Panc1 (cell line): ENCODE data around the gene ATRN. TPM values are rescaled to one million over a fixed set of nuclear protein-coding genes. Genes with fewer than 3 reads are reported as not detected.

Source experiments
- ATAC-seq: fragments of 200-7000 bp; cut with Tn5 transposase; 2 replicates; pipeline ENCODE4 v1.9.1; 2020; ENCODE audit warnings: mild to moderate bottlenecking, moderate library complexity
- BruUV-seq: library from RNA; stranded (reverse); fragments of 400-500 nt; replicated peaks from 2 replicates; lab custom pipeline; 2021; lab: Mats Ljungman, UMichigan
- CTCF ChIA-PET: fragments of 300-600 bp; sonication (Branson Sonifier 250); formaldehyde crosslinking; loops from one replicate; lab custom pipeline; 2022; ENCODE audit warnings: antibody characterized with exemption; lab: Charles Lee
- POLR2A ChIA-PET: fragments of 300-600 bp; sonication (Branson Sonifier 250); formaldehyde crosslinking; loops from one replicate; lab custom pipeline; 2022; ENCODE audit warnings: antibody characterized with exemption; lab: Charles Lee
- DNase-seq: peaks from one replicate; pipeline ENCODE4 v3.0.0-alpha.2; 2010; ENCODE audit warnings: low read depth, low spot score
- H3K27ac ChIP-seq: 2 replicates; pipeline ENCODE4 v1.5.1; 2011; ENCODE audit warnings: mild to moderate bottlenecking, low read length, inconsistent platforms
- H3K27me3 ChIP-seq: fragments of 200-500 bp; sonication (Bioruptor generic); 2 replicates; pipeline ENCODE4 v1.6.0; 2014; ENCODE audit warnings: low read length, inconsistent platforms; ENCODE audit not compliant: control insufficient read depth, insufficient read depth
- H3K36me3 ChIP-seq: fragments of 200-500 bp; sonication (Bioruptor generic); 2 replicates; pipeline ENCODE4 v1.5.1; 2014; ENCODE audit warnings: inconsistent platforms, mild to moderate bottlenecking, low read length, moderate library complexity; ENCODE audit not compliant: control insufficient read depth, insufficient read depth
- H3K4me1 ChIP-seq: 2 replicates; pipeline ENCODE4 v1.5.1; 2011; ENCODE audit warnings: inconsistent platforms, mild to moderate bottlenecking, low read length, moderate library complexity; ENCODE audit not compliant: control insufficient read depth, insufficient read depth
- H3K4me3 ChIP-seq, 2 experiments: 2 replicates each; pipeline ENCODE4 v1.5.1; 2011 to 2012; ENCODE audit warnings: low read depth in 2 of 2, low read length in 2 of 2, mild to moderate bottlenecking in 2 of 2, inconsistent platforms in 1 of 2, moderate library complexity in 1 of 2
- H3K9me3 ChIP-seq: fragments of 200-500 bp; sonication (Bioruptor generic); 2 replicates; pipeline ENCODE4 v1.5.1; 2014; ENCODE audit warnings: low read depth, mild to moderate bottlenecking, inconsistent platforms, low read length, moderate library complexity; ENCODE audit not compliant: control insufficient read depth, insufficient read depth
- CTCF ChIP-seq: fragments of 450-650 bp; IDR thresholded peaks from 2 replicates; pipeline ENCODE4 v1.5.1; 2017; ENCODE audit warnings: mild to moderate bottlenecking
- POLR2AphosphoS5 ChIP-seq: IDR thresholded peaks from 2 replicates; pipeline ENCODE4 v1.6.1; 2012; ENCODE audit warnings: mild to moderate bottlenecking, low read depth, low read length, moderate library complexity
- REST ChIP-seq, 2 experiments: IDR thresholded peaks; 2 replicates each; pipeline ENCODE4 v1.6.1; 2011 to 2012; ENCODE audit warnings: low read depth in 2 of 2, control low read depth in 1 of 2, low read length in 1 of 2, mild to moderate bottlenecking in 1 of 2, moderate library complexity in 1 of 2; ENCODE audit not compliant: insufficient read depth in 1 of 2
- SIN3A ChIP-seq: IDR thresholded peaks from 2 replicates; pipeline ENCODE4 v1.6.1; 2012; ENCODE audit warnings: low read depth, mild to moderate bottlenecking, low read length, moderate library complexity, borderline replicate concordance; ENCODE audit not compliant: insufficient read depth
- TCF7L2 ChIP-seq: IDR thresholded peaks from 2 replicates; pipeline ENCODE4 v1.6.1; 2011; ENCODE audit warnings: mild to moderate bottlenecking, low read depth, low read length, inconsistent platforms
- in situ Hi-C: cut with HindIII; loops from 2 replicates; pipeline ENCODE4 v1.10.0; 2016; ENCODE audit warnings: low sequenced_read_pairs, low pct_unique_long_range_greater_than_20kb
- intact Hi-C: fragments of 100-400 bp; cut with micrococcal nuclease; formaldehyde crosslinking; loops from one replicate; pipeline ENCODE4 v1.10.0; 2022; ENCODE audit not compliant: unreplicated experiment
- total RNA-seq: library from RNA; stranded (reverse); gene quantifications from one replicate; pipeline ENCODE4 v1.2.1, GENCODE V29; 2021; ENCODE audit not compliant: unreplicated experiment

Gene ATRN
- total RNA-seq, 1 experiment from 2014 or later: 33.8 TPM

DNA sequence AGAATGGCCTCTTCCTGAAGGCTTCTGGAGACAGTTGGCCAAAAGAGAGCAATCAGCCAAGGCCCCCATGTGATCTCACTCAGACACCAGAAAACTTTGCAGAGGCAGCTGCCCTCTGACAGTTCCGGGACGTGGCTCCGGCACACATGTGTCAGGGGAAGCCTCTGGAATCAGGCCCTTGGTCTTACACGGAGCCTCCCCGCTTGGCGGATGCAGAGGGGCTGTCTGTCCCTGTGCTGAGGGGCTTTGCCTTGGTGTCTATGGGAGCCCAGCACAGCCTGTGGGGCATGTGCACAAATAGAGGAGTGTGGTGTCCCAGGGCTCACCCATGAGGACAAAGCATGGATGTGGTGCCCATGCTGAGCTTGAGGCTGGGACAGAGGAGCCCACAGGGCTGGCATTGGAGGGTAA is 227.8 kb downstream of the ATRN start:
- ATAC-seq: no peak
- Histone ChIP-seq H3K9me3 (no peaks in the 10 kb centered on the region), H3K36me3 (no peaks in the 10 kb centered on the region), H3K4me3 (no peak overlapping the region), H3K27ac (no peak overlapping the region), H3K27me3 (no peaks in the 10 kb centered on the region), H3K4me1 (no peaks in the 10 kb centered on the region)
- intact Hi-C loops (no loop called here), in situ Hi-C loops (no loop called here)
- no peak for DNase-seq
- no peak for TF ChIP-seq CTCF
- no peak for TF ChIP-seq POLR2AphosphoS5
- TF ChIP-seq SIN3A: no peak
- TF ChIP-seq TCF7L2: no peak
- TF ChIP-seq REST (IDR thresholded peaks at IDR 0.05; ENCODE audit: insufficient read depth in 1 of 2, low read depth in 2 of 2, low read length in 1 of 2): no peak
- CTCF ChIA-PET: no interaction called here
- BruUV-seq: no TSS peak
- POLR2A ChIA-PET: no interaction called here

- Histone ChIP-seq H3K4me3 (no peak overlapping the region), H3K4me1 (no peaks in the 10 kb centered on the region), H3K27ac (no peak overlapping the region), H3K27me3 (no peaks in the 10 kb centered on the region), H3K36me3 (no peaks in the 10 kb centered on the region), H3K9me3 (no peaks in the 10 kb centered on the region)
- in situ Hi-C loops (no loop called here), intact Hi-C loops (no loop called here)
- ChIA-PET CTCF (no interaction called here), POLR2A (no interaction called here)
- ATAC-seq (no peak), DNase-seq (no peak)
- BruUV-seq: no TSS peak
- no peak for TF ChIP-seq REST (IDR thresholded peaks at IDR 0.05; ENCODE audit: insufficient read depth in 1 of 2, low read depth in 2 of 2, low read length in 1 of 2)
- TF ChIP-seq POLR2AphosphoS5: no peak
- no peak for TF ChIP-seq TCF7L2
- TF ChIP-seq CTCF: no peak
- no peak for TF ChIP-seq SIN3A
Observed at GRCh38 chr20:3699037-3699436, 228.2 kb downstream of the ATRN start.

Other genes starting within 250 kb of the ATRN start
- gene SLC4A11, start 231.8 kb upstream of the ATRN start, total RNA-seq: 144 TPM
- gene DNAAF9, start 63.3 kb upstream of the ATRN start, total RNA-seq: 7.4 TPM
- not detected for gene GFRA4, start 192.4 kb downstream of the ATRN start, total RNA-seq
- gene ADAM33, start 211.0 kb downstream of the ATRN start, total RNA-seq: 0.62 TPM
- 0.03 TPM for gene SIGLEC1, start 241.6 kb downstream of the ATRN start, total RNA-seq